ENCODE measurements around the gene VSNL1.

- TF ChIP-seq EZH2 (IDR thresholded peaks at IDR 0.05; ENCODE audit: insufficient read depth, poor library complexity, severe bottlenecking) (no peak), EZH2phosphoT487 (IDR thresholded peaks at IDR 0.05; ENCODE audit: insufficient read depth, low read depth) (no peak)
These were observed 73.9 kb downstream of the VSNL1 start for GRCh38 chr2:17614174-17614930.

Data from GM23248 (cell line).